ENCODE data around the gene TNK1.

DNA sequence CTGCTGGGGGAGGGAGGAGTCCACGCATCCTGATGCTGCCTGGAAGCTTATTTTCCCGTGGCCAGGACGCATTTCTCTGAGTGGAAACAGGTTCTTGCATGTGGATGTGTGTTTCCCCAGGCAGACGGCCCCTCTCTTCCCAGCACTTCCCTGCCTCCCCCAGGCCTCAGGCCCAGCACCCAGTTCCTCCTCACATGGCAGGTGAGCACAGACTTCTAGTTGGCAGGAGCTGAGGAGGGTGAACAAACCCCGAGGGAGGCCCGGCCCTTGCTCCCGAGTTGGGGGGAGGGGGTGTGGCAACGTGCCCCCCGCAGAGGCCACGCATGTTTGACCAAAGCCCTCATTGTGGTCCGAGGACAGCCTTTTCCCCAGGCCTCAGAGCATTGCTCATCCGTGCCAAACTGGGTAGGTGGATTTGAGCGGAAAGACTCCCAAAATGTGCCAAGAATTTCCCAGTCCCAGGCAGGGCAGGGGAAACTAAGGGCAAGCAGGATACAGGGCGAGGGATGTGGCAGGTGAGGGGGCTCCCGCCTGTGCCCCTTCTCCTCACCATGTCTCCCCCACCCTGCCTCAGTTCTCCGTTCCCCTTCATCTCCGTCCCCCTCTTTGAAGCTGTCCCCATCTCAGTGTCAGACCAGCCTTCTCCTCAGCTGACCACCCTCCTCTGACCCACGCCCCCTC, 37.7 kb downstream of the TNK1 start:
- no peak for TF ChIP-seq POLR2A (IDR thresholded peaks at IDR 0.05)
- TF ChIP-seq CTCF (IDR thresholded peaks at IDR 0.05): no peak

All from upper lobe of left lung (tissue), 4 donors.